GM21515 (cell line): ENCODE measurements around the gene PLIN4.

ENCODE experiments used
- ATAC-seq: cut with Tn5 transposase; IDR thresholded peaks from one replicate; pipeline ENCODE4 v1.9.1; 2021; ENCODE audit not compliant: unreplicated experiment

Gene PLIN4

GRCh38 chr19:4493104-4493928 lies 25.0 kb downstream of the PLIN4 start:
- no peak for ATAC-seq

DNA sequence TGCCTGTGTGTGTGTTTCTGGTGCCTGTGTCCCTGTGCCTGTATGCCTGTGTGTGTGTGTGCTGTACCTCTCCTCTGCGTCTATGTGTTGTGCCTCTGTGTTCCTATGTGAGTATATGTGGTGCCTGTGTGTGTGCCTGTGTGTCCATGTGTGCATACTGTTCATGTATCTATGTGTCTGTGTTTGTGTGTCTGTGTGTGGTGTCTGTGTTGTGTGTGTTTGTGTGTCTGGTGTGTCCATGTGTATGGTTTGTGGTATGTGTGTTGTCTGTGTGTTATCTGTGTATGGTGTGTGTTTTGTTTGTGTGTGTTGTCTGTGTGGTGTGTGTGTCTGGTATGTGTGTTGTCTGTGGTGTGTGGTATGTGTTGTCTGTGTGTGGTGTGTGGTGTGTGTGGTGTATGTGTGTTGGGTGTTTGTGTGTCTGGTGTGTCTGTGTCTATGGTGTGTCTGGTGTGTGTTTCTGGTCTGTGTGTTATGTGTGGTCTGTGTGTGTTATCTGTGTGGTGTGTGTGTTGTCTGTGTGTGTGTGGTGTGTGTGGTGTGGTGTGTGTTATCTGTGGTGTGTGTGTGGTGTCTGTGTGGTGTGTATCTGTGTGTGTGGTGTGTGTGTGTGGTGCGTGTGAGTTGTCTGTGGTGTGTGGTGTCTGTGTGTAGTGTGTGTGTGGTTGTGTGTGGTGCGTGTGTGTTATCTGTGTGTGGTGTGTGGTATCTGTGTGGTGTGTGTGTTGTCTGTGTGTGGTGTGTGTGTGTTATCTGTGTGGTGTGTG lies 25.8 kb downstream of the PLIN4 start:
- ATAC-seq = no peak

DNA sequence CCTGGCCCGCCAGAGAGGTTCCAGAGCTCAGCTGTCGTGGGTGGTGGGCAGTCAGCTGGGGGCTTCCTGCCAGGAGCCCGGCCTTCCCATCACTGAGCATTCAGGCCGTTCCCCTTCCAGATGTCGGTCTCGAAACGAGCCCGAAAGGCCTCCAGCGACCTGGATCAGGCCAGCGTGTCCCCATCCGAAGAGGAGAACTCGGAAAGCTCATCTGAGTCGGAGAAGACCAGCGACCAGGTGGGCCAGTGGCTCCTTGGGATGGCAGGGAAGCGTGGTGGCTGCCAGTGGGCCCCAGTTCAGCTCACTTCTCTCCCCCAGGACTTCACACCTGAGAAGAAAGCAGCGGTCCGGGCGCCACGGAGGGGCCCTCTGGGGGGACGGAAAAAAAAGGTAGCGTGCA lies 26.8 kb downstream of the PLIN4 start:
- ATAC-seq = no peak

DNA sequence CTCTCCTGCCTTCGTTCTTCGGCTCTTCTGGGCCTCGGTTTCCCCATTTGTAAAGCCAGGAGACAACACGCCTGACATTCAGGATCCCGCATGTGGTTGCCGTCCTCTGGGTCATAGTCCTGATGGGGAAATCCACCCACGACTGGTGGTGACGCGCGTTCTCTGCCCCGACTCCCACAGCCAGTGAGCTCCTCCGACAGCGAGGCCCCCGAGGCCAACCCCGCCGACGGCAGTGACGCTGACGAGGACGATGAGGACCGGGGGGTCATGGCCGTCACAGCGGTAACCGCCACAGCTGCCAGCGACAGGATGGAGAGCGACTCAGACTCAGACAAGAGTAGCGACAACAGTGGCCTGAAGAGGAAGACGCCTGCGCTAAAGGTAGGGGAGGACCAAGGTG lies 29.8 kb downstream of the PLIN4 start:
- no peak for ATAC-seq

DNA sequence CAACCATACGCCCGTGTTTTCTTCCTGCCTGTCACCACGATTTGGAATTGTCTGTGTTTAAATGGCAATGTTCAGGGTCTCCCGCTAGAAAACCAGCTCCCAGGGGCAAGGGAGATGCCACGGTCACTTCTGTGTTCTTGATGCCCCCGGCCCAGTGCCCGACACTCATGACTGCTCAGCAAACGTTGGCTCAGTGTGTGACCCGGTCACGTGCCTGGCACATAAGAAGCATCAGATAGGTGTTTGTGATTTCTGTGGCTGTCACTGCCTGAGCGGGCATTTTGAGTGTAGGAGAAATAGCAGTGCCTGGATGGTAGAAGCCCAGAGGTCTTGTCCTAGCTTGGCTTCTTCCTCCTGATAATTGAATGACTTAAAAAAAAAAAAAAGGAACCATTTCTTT lies 30.7 kb downstream of the PLIN4 start:
- no peak for ATAC-seq

- ATAC-seq = no peak
Observed at GRCh38 chr19:4483385-4483784, 34.9 kb downstream of the PLIN4 start.

DNA sequence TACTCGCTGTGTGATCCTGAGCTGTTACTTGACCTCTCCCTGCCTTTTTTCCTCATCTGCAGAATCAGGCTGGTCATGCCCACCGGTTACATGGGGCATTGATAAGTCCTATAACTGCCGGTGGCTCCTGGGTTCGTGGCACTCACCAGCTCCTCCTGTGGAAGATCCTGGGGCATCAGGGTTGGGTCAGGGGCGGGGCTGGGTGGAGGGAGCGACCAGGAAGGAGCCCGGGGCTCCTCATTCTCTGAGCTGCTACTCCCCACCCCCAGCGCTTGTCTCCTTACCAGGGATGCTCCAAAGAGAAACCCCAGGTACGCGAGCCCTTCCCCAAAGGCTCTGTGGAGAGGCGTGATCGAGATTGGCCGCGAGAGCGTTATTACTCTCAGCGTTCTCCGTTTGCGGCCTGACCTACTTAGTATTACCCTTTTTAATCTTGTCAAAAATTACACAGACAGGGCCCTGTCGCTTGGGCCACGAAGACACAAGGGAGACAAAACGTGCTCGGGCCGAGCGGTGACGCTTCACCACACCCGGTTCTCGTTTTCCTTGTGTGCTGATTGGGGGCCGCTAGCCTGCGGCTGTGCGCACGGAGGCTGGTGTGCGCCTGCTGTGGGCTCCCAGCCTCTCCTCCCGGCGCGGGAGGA lies 35.4 kb downstream of the PLIN4 start:
- ATAC-seq = no peak

- no peak for ATAC-seq
Observed at GRCh38 chr19:4477034-4477801, 41.1 kb downstream of the PLIN4 start.

- no peak for ATAC-seq
Observed at GRCh38 chr19:4474514-4475022, 43.7 kb downstream of the PLIN4 start.

GRCh38 chr19:4473763-4474513 lies 44.3 kb downstream of the PLIN4 start:
- ATAC-seq = no peak

- no peak for ATAC-seq
Observed at GRCh38 chr19:4473011-4473762, 45.1 kb downstream of the PLIN4 start.

GRCh38 chr19:4472174-4472974 lies 45.9 kb downstream of the PLIN4 start, which contains the start of gene HDGFL2:
TSS of gene HDGFL2 (plus strand) at chr19:4472297. CDS start at chr19:4472351, 54 bp downstream.
- no peak for ATAC-seq

DNA sequence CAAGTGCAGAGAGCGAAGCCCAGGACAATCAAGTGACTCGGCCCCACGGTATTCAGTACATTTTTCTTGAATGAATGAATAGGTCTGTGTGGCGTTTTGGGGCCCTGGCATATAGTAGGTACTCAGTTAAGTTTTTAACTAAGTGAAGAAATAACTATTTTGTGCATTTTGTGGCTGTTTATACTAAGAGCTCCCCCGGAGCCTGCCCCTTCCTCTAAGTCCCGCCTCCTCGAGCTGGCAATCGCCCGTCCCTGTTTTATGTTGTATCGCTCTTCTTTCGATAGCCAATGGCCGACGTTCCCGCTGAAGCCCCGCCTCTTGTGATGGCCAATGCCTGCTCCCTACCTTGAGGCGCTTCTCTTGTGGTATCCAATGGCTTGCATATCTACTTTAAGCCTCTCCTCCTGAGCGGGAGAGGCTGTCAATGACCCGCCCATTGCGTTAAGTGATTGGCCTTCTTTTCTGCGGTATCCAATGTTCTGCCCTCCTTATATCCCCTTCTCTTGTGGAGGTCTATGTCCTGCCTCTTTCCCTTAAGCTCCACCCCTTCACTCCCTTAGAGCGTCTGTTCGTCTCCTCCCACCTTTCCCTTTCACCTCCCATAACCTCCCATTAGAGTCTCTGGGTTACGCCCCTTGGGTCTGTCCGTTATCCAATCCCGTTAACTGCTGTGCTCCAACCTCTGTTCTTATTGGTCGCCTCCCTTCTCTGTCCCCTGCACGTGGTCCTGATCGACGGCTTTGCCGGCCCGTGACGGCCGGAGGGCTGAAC lies 46.7 kb downstream of the PLIN4 start:
- ATAC-seq = peak; percentile 77

DNA sequence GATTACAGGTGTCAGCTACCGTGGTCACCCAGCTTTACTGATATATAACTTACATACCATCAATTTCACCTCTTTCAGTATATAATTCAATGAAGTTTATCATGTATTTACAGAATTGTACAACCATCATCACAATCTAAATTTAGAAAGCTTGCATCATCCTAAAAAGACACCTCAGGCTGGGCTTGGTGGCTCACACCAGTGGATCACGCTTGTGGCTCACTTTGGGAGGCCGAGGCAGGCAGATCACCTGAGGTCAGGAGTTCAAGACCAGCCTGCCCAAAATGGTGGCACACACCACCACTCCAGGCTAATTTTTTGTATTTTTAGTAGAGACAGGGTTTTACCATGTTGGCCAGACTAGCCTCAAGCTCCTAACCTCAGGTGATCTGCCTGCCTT lies 50.5 kb downstream of the PLIN4 start:
- no peak for ATAC-seq

DNA sequence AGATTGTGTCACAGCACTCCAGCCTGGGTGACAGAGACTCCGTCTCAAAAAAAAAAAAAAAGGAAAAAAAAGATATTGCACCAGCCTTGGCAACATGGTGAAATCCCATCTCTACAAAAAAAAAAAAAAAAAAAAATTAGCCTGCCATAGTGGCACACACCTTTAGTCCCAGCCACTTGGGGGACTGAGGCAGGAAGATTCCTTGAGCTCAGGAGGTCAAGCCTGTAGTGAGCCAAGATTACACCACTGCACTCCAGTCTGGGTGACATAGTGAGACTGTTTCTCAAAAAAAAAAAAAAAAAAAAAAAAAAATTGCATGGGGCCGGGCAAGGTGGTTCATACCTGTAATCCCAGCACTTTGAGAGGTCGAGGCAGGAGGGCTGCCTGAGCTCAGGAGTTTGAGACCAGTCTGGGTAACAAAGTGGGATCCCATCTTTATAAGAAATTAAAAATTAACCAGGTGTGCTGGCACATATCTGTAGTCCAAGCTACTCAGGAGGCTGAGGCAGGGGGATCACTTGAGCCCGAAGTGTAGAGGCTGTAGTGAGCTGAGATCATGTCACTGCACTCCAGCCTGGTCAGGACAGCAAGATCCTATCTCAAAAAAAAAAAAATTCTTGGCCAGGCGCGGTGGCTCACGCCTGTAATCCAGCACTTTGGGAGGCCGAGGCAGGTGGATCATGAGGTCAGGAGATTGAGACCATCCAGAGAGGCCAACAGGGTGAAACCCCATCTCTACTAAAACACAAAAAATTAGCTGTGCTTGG lies 53.3 kb downstream of the PLIN4 start:
- ATAC-seq = no peak

GRCh38 chr19:4457654-4458395 lies 60.5 kb downstream of the PLIN4 start, which contains the start of gene UBXN6:
TSS of gene UBXN6 (minus strand) at chr19:4457794. CDS start at chr19:4457697, 97 bp downstream.
- ATAC-seq = peak; percentile 78
